Upper lobe of right lung (tissue), 1 donor: ENCODE results near the gene ETV6. TPM values are rescaled to one million over a fixed set of nuclear protein-coding genes. Genes with fewer than 3 reads are reported as not detected.

Experiments
- ATAC-seq: fragments of 200-7000 bp; cut with Tn5 transposase; one replicate; pipeline ENCODE4 v1.9.1; 2020; ENCODE audit warnings: mild to moderate bottlenecking, moderate library complexity
- DNase-seq: peaks from one replicate; pipeline ENCODE4 v3.0.0-alpha.2; 2020
- H3K27ac ChIP-seq: fragments of 200-600 bp; one replicate; pipeline ENCODE4 v1.8.0; 2022
- H3K27me3 ChIP-seq: fragments of 200-600 bp; one replicate; pipeline ENCODE4 v1.8.0; 2022; ENCODE audit warnings: mild to moderate bottlenecking
- H3K36me3 ChIP-seq: fragments of 200-600 bp; one replicate; pipeline ENCODE4 v1.8.0; 2022
- H3K4me1 ChIP-seq: fragments of 200-600 bp; one replicate; pipeline ENCODE4 v1.8.0; 2022
- H3K4me3 ChIP-seq: fragments of 200-600 bp; one replicate; pipeline ENCODE4 v1.8.0; 2022; ENCODE audit warnings: mild to moderate bottlenecking
- H3K9me3 ChIP-seq: fragments of 200-600 bp; one replicate; pipeline ENCODE4 v1.8.0; 2022
- CTCF ChIP-seq: fragments of 200-600 bp; IDR thresholded peaks from one replicate; pipeline ENCODE4 v1.8.0; 2022; ENCODE audit warnings: antibody characterized with exemption
- intact Hi-C: fragments of 100-400 bp; cut with DNase I; formaldehyde crosslinking; loops from one replicate; pipeline ENCODE4 v1.11.0; 2022
- total RNA-seq: library from RNA; stranded (reverse); fragmentation: NEBNext Ultra II Directional; extraction: Animal tissue kit (Norgen Biotek cat#: 25700); gene quantifications from one replicate; pipeline ENCODE4 v1.2.1, GENCODE V29; 2021
- donor health status: DM: no; HTN: yes; CAD: no; lungs with severe emphysema.

Gene ETV6
- total RNA-seq, 1 donor from 2014 or later: 45.0 TPM

GRCh38 chr12:11767029-11767724, 117.7 kb downstream of the ETV6 start:
- Histone ChIP-seq H3K4me1 (peaks cover 63% of the 10 kb centered on the region), H3K4me3 (no peak overlapping the region), H3K27me3 (no peaks in the 10 kb centered on the region), H3K27ac (peak overlapping the region; percentile 82), H3K9me3 (no peaks in the 10 kb centered on the region), H3K36me3 (no peaks in the 10 kb centered on the region)
- no peak for TF ChIP-seq CTCF
- DNase-seq (no peak), ATAC-seq (no peak)
- intact Hi-C loops: no loop called here

GRCh38 chr12:11767798-11768197, 118.3 kb downstream of the ETV6 start:
- H3K4me1 ChIP-seq: peaks cover 57% of the 10 kb centered on the region
- H3K36me3 ChIP-seq: no peaks in the 10 kb centered on the region

GRCh38 chr12:11768233-11768965, 118.9 kb downstream of the ETV6 start:
- H3K36me3 ChIP-seq: no peaks in the 10 kb centered on the region
- H3K4me1 ChIP-seq: peaks cover 54% of the 10 kb centered on the region
- H3K27ac ChIP-seq: peak overlapping the region; percentile 21
- H3K27me3 ChIP-seq: no peaks in the 10 kb centered on the region
- intact Hi-C loops: no loop called here
- no peak for TF ChIP-seq CTCF
- no peak overlapping the region for H3K4me3 ChIP-seq
- DNase-seq (no peak), ATAC-seq (no peak)
- H3K9me3 ChIP-seq: no peaks in the 10 kb centered on the region

More at GRCh38 chr12:11767798-11768197, 118.3 kb downstream of the ETV6 start:
- Histone ChIP-seq H3K9me3 (no peaks in the 10 kb centered on the region), H3K27ac (peak overlapping the region; percentile 21), H3K4me3 (no peak overlapping the region), H3K27me3 (no peaks in the 10 kb centered on the region)
- DNase-seq: no peak
- intact Hi-C loops: no loop called here
- no peak for ATAC-seq
- no peak for TF ChIP-seq CTCF

GRCh38 chr12:11769723-11770514, 120.4 kb downstream of the ETV6 start:
- TF ChIP-seq CTCF: no peak
- no peak for DNase-seq
- peak; percentile 19 for ATAC-seq
- Histone ChIP-seq H3K9me3 (no peaks in the 10 kb centered on the region), H3K27me3 (no peaks in the 10 kb centered on the region), H3K27ac (no peak overlapping the region), H3K4me3 (no peak overlapping the region), H3K36me3 (no peaks in the 10 kb centered on the region), H3K4me1 (peaks cover 46% of the 10 kb centered on the region)
- intact Hi-C loops: no loop called here

GRCh38 chr12:11771356-11771755, 121.9 kb downstream of the ETV6 start:
- Histone ChIP-seq H3K9me3 (no peaks in the 10 kb centered on the region), H3K36me3 (no peaks in the 10 kb centered on the region), H3K4me3 (no peak overlapping the region), H3K27me3 (no peaks in the 10 kb centered on the region), H3K27ac (no peak overlapping the region), H3K4me1 (peaks cover 33% of the 10 kb centered on the region)
- intact Hi-C loops: no loop called here
- no peak for DNase-seq
- no peak for TF ChIP-seq CTCF
- no peak for ATAC-seq
